ENCODE data around the gene CSHL1.
"Not testable (repeated sequence)": the region's sequence is repeated elsewhere in the genome, so short reads cannot be mapped to it uniquely, and the experiment has no call there.

DNA sequence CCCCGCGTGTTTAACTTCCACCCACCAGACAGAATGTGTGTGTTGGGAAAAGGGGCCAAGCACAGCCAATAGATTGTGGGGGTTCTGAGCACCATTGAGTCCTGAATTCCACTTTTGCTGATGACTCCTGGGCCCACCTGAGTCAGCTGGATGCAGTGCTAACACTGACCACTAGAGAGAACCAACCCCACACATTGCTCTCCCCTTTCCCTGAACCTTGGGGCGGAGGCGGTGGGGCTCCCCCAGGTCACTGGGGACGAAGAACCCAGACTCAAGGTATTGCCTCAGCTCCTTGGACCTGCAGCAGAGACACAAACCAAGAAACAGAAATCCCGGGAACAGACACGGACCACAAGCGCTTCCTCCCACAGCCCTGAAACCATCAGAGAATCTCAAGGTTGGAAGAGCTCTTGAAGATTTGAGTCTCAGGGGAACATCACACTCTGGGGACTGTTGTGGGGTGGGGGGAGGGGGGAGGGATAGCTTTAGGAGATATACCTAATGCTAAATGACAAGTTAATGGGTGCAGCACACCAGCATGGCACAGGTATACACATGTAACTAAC, 36.9 kb downstream of the CSHL1 start:
- not testable (repeated sequence) for TF ChIP-seq ZC3H11A (IDR thresholded peaks at IDR 0.05); RFX5 (IDR thresholded peaks at IDR 0.05); CBX2 (IDR thresholded peaks at IDR 0.05; ENCODE audit: borderline replicate concordance, low read depth); PHF8 (IDR thresholded peaks at IDR 0.05; ENCODE audit: borderline replicate concordance, low read depth)
- TF ChIP-seq, protein P1, sequence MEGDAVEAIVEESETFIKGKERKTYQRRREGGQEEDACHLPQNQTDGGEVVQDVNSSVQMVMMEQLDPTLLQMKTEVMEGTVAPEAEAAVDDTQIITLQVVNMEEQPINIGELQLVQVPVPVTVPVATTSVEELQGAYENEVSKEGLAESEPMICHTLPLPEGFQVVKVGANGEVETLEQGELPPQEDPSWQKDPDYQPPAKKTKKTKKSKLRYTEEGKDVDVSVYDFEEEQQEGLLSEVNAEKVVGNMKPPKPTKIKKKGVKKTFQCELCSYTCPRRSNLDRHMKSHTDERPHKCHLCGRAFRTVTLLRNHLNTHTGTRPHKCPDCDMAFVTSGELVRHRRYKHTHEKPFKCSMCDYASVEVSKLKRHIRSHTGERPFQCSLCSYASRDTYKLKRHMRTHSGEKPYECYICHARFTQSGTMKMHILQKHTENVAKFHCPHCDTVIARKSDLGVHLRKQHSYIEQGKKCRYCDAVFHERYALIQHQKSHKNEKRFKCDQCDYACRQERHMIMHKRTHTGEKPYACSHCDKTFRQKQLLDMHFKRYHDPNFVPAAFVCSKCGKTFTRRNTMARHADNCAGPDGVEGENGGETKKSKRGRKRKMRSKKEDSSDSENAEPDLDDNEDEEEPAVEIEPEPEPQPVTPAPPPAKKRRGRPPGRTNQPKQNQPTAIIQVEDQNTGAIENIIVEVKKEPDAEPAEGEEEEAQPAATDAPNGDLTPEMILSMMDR (IDR thresholded peaks at IDR 0.05) = not testable (repeated sequence)
- TF ChIP-seq, protein P2, sequence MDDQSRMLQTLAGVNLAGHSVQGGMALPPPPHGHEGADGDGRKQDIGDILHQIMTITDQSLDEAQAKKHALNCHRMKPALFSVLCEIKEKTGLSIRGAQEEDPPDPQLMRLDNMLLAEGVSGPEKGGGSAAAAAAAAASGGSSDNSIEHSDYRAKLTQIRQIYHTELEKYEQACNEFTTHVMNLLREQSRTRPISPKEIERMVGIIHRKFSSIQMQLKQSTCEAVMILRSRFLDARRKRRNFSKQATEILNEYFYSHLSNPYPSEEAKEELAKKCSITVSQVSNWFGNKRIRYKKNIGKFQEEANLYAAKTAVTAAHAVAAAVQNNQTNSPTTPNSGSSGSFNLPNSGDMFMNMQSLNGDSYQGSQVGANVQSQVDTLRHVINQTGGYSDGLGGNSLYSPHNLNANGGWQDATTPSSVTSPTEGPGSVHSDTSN (IDR thresholded peaks at IDR 0.05) = not testable (repeated sequence)

All from A549 (cell line).